ENCODE results near the gene ARHGEF9.
"Not testable (repeated sequence)": the region's sequence is repeated elsewhere in the genome, so short reads cannot be mapped to it uniquely, and the experiment has no call there.

The ARHGEF9 gene

DNA sequence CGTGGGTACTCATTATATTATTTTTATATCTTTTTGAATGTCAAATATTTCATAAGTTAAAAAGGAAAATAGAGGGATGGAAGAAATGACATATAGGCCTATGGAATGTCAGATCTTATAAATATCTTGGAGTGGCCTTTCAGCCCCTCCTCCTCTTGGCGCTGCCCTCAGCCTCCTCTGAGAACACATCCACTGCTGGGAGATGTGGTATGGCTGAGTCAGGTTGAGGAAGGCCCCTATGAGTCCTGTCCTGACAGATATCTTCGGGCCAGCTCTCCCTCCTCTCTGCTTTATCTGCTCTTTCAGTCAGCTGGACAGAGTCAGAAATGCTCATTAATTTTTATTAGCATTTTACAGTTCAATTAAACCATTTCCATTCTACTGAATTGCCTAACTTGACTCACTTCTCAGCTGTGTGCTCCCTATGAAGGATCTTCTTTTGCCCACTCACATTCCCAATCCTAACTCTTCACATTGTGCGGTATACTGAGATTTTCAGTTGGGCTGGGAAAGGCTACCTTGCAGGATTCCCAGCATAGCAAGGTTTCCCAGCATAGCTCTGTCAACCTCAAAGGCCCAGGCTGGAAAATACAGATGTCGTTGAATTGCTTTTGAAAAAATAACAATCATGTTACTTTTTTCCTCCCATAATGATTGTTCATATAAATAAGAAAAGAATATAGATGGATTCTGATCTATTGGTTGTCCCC, 128.0 kb downstream of the ARHGEF9 start:
- DNase-seq = no peak

DNA sequence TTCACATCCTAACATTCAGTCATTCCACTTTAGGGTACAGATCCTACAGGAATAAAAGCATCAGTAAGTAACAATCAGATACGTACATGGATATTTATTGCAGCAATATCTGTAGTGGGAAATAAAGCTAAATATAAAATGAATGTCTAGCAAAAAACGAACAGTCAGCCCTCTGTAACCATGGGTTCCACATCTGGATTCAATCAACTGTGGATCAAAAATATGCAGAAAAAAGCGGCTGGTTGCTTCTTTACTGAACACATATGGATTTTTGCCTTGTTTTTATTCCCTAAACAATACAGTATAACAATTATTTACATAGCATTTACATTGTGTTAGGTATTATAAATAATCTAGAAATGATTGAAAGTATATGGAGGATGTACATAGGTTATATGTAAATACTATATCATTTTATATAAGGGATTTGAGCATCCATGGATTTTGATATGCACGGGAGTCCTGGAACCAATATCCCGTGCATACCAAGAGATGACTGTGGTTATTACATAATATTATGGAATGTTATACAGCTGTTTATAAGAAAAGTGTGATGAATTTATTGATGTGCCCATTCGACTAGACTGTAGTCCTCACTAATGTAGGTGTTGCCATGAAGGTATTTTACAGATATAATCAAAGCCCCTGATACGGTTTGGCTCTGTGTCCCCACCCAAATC, 132.8 kb downstream of the ARHGEF9 start:
- no peak for DNase-seq

DNA sequence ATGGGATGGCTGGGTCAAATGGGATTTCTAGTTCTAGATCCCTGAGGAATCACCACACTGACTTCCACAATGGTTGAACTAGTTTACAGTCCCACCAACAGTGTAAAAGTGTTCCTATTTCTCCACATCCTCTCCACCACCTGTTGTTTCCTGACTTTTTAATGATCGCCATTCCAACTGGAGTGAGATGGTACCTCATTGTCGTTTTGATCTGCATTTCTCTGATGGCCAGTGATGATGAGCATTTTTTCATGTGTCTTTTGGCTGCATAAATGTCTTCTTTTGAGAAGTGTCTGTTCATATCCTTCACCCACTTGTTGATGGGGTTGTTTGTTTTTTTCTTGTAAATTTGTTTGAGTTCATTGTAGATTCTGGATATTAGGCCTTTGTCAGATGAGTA, 139.3 kb downstream of the ARHGEF9 start:
- DNase-seq = not testable (repeated sequence)

DNA sequence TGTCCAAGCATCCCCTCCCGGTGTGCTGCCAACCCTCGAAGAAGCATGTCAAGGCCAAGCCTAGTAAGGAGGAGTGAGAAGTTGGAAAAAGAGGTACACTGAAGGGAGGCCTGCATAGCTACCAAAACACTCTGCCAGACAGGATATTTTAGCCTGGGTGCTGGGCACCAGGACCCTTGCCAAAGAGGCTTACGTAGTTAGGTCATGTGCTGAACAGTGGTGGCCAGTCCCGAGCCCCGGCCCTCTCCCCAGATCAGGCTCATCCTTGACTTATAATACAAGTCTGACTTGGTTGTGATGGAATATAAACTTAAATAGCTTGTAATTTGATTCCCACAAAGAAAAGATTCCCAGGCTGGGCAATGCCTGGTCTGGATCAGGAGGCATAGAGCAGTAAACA, 149.3 kb downstream of the ARHGEF9 start:
- no peak for DNase-seq

DNA sequence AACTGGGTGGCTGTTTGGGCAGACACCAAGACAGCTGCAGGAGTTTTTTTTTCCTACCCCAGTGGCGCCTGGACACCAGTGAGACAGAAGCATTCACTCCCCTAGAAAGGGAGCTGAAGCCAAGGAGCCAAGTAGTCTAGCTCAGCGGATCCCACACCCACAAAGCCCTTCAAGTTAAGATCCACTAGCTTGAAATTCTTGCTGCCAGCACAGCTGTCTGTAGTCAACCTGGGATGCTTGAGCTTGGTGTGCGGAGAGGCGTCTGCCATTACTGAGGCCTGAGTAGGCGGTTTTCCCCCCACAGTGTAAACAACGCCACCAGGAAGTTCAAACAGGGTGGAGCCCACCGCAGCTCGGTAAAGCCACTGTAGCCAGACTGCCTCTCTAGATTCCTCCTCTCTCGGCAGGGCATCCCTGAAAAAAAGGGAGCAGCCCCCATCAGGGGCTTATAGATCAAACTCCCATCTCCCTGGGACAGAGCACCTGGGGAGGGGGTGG, 171.4 kb downstream of the ARHGEF9 start:
- DNase-seq = no peak

DNA sequence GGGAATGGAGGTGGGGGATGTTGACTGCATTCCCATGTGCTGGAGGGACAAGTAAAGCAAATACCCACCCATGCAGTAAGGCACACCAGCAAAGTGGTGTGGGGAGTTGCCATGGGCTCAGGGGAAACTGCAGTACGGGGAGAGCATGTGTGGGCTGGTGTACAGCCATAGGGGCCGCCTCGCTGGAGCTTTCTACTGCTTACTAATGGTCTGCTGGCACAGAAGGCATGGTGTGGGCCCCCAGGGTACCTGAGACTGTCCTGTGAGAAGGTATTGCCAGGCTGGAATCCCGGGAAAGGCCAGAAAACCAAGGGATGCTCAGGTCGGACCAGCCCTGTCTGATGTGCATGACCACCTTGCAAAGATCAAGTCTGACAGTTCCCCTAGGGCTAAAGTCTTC, 199.1 kb downstream of the ARHGEF9 start:
- DNase-seq = no peak

All from stimulated activated CD4-positive, alpha-beta T cell treated with anti-CD3 and anti-CD28 coated beads, Interleukin-4, amount 100 ng/mL, for 24 hours (primary cell).